Loucy (cell line): Measurements from ENCODE around the gene GNA14.

Experiments used
- CTCF ChIP-seq: fragments of 200-600 bp; sonication (generic); conservative IDR thresholded peaks from 2 replicates; pipeline ENCODE4 v1.5.1; 2014; ENCODE audit warnings: mild to moderate bottlenecking, antibody characterized with exemption, low read length
- EZH2phosphoT487 ChIP-seq: fragments of 200-600 bp; IDR thresholded peaks from 2 replicates; pipeline ENCODE4 v1.6.1; 2018; ENCODE audit warnings: antibody characterized with exemption, mild to moderate bottlenecking, moderate library complexity, borderline replicate concordance

GRCh38 chr9:77599492-77599891 lies 48.6 kb downstream of the GNA14 start:
- TF ChIP-seq CTCF (no peak), EZH2phosphoT487 (no peak)
